M059J (cell line): Measurements from ENCODE around the gene RRBP1. TPM values are rescaled to one million over a fixed set of nuclear protein-coding genes. Genes with fewer than 3 reads are reported as not detected.

Source experiments
- DNase-seq: peaks from one replicate; pipeline ENCODE4 v3.0.0-alpha.2; 2012; ENCODE audit warnings: low read depth
- total RNA-seq: library from RNA; depleted of rRNA; stranded (reverse); fragments of >200 nt; shearing (Covaris generic); gene quantifications from 2 replicates; pipeline ENCODE4 v1.2.3, GENCODE V29; 2014

Gene RRBP1
- total RNA-seq, 1 experiment from 2014 or later: 253 TPM

DNA sequence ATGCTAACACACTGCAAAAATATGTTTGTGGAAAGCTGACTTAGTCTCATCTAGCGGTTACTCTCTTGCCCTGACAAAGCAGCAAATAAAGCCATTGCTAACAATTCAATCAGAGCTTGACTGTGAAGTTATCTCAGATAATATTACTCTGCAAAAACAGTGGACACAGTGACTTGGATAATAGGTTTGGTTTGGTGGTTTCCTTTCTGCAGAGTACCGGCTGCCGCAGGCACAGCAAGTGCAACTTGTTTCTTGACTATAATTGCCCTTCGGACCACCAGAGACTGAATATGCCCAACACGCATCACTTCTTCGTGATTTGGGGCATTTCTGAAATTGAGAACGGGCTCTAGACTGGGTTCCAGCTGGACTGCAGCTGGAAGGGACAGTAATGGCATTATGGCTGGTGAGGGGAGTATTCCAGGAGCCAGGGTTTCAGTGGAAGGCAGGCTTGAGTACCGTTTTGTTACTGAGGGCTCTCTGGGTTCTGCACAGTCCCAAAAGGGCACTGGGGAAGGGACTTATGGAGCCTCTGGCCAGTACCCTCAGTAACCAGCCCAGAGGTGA, 72.1 kb downstream of the RRBP1 start:
- no peak for DNase-seq

GRCh38 chr20:17608701-17609497, 73.1 kb downstream of the RRBP1 start:
- DNase-seq: no peak

DNA sequence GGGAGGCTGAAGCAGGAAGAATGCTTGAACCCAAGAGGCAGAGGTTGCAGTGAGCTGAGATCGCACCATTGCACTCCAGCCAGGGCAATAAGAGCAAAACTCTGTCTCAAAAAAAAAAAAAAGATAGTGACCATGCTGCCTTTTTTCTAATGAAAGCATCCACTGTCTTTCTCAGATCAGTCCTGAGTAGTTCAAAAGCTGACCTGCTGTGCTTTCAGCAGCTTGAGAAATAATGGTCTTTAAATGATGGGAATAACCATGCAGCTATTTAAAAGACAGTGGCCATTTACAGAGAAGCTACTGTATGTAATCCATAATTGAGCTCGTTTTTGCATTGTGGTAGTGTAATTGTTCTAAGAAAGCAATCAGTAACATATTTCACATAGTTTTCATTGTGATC, 76.0 kb downstream of the RRBP1 start:
- no peak for DNase-seq

GRCh38 chr20:17605131-17605660, 76.8 kb downstream of the RRBP1 start:
- no peak for DNase-seq

- DNase-seq: no peak
These were observed 79.5 kb downstream of the RRBP1 start for GRCh38 chr20:17602493-17602892.

DNA sequence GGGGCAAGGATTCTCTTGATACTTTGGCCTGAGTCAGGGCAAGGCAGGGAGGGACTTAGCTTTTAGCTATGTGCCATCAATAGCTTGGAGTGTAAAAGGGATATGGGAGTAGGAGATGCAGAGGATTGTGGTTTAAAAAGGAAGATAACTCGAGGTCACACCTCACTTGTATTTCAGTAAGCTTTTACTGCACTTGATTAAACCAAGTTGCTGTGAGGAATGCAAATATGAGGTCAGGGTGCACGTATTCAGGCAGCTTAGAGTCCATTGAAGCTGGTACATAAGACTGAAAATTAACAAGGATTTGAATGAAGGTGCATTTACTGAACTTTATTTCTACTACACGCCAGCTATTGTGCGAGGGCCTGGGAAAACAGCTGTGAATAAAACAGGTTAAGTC, 80.1 kb downstream of the RRBP1 start:
- DNase-seq: no peak

DNA sequence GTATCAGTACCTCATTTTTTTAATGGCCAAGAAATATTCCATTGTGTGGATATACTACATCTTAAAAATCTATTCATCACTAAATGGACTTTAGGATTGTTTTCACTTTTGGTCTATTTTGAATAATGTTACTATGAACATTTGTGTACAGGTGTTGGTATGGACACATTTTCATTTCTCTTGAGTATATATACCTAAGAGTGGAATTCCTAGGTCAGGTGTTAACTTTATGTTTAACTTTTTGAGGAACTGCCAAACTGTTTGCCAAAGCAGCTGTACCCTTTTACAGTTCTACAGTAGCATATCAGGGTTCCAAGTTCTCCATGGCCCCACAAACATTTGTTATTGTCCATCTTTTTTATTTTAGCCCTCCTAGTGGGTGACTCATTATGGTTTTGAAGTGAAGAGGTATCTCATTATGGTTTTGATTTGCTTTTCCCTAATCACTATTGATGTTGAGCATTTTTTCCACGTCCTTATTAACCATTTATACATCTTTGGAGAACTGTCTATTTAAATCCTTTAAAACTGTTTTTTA, 84.0 kb downstream of the RRBP1 start:
- DNase-seq: no peak

- no peak for DNase-seq
These were observed 86.2 kb downstream of the RRBP1 start for GRCh38 chr20:17595856-17596255.

DNA sequence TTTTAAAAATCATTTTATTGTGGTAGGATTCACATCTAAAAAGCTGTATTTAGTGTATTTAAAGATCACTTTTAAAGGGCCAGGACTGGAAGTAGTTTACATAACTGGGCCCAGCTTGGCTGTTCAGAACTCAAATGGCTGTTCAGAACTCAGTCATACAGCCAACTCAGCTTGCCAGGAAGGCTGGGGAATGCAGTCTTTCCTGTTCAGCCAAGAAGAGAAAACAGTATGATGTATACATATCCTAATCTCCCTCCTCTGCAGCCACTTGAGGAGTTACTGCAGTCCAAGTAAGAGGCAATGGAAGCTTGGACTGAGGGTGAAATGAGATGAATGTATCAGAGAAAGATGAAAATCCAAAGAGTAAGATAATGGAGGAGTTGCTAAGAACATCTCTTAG, 87.6 kb downstream of the RRBP1 start:
- no peak for DNase-seq

- DNase-seq: no peak
These were observed 88.1 kb downstream of the RRBP1 start for GRCh38 chr20:17593902-17594301.

GRCh38 chr20:17590245-17590644, 91.8 kb downstream of the RRBP1 start:
- no peak for DNase-seq

DNA sequence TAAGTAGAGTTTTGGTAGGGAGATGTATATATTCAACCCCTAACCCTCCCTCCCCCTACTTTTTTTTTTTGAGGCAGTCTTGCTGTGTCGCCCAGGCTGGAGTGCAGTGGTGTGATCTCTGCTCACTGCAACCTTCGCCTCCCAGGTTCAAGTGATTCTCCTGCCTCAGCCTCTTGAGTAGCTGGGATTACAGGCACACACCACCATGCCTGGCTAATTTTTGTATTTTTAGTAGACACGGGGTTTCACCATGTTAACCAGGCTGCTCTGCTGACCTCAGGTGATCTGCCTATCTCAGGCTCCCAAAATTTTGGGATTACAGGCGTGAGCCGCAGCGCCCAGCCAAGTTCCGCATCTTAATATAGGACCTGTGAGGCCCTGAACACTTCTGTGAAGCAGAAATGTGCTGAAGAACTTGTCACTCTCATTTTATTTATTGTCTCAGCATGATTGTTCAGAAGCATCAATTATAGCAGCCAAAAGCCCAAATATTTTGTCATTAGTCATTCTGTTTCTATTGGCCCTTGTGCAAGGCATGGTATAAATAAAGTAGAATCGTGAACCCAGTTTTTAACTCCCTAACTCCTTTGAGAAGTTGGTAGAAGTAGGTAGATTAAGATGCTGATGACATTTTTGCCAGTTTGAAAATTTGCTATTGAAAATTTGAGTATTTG, 92.7 kb downstream of the RRBP1 start:
- DNase-seq: no peak

DNA sequence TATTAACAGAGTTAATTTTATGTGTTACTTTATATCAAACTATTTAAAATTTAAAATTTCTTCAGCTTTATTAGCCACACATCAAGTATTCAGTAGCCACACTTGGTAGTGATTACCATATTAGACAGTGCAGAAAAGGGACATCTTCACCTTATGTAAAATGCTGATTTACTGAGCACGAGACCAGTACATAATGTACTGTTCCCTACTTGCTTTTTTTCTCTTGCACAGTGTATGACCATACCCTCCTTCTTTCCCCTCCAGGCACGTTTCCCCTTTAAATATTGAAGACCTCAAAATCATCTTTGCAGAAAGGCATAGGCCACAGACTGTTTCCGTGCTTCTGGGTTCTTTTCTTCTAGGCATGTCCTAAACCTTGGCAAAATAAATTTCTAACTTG, 94.2 kb downstream of the RRBP1 start:
- DNase-seq: no peak

- no peak for DNase-seq
These were observed 94.9 kb downstream of the RRBP1 start for GRCh38 chr20:17587148-17587547.

DNA sequence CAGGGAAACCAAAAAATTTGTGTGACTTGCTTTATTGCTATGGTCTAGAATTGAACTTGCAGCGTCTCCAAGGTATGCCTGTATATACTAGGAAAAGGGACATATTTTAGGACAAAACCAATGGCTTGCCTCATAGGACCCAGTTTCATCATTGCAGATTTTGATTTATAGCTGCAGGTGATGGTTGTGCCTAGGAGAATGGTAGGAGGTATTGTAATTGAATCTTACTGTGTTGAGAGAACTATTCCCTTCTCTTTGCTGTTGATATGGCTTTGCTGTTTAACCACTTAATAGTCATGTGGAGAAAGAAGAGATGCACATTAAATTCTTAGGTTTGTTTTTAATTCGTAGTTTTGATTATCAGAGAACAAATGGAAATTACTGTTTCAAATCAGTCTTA, 95.8 kb downstream of the RRBP1 start:
- DNase-seq: no peak

DNA sequence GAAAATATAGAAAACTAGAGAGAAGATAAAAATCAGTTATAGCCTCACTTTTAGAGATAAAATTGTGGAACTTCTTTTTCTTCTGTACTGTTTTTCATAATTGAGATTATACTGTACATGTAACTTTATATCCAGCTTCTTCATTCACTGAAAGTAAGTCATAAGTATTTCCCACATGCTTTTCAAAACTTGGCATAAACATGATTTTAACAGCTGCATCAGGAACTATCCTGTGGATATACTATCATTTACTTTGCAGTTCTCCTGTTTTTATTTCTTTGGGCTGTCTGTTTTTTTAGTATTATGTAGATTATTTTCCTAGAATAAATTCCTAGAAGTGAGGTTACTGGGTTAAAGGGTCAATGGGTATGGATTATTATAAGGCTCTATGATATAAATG, 97.4 kb downstream of the RRBP1 start:
- DNase-seq: no peak

DNA sequence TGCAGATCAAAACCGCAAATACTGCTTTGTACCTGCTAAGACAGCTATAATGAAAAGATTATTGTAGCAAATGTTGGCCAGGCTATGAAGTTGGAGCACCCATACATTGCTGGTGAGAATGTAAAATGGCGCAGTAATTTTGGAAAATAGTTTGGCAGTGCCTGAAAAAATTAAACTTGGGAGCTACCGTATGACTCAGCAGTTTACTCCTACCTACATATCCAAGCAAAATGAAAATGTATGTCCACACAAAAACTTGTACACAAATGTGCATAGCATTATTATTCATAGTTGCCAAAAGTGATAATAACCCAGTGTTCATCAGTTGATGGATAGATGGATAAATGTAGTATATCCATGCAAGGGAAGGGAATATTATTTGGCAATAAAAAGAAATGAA, 98.9 kb downstream of the RRBP1 start:
- DNase-seq: no peak

GRCh38 chr20:17580895-17581294, 101.1 kb downstream of the RRBP1 start:
- no peak for DNase-seq

DNA sequence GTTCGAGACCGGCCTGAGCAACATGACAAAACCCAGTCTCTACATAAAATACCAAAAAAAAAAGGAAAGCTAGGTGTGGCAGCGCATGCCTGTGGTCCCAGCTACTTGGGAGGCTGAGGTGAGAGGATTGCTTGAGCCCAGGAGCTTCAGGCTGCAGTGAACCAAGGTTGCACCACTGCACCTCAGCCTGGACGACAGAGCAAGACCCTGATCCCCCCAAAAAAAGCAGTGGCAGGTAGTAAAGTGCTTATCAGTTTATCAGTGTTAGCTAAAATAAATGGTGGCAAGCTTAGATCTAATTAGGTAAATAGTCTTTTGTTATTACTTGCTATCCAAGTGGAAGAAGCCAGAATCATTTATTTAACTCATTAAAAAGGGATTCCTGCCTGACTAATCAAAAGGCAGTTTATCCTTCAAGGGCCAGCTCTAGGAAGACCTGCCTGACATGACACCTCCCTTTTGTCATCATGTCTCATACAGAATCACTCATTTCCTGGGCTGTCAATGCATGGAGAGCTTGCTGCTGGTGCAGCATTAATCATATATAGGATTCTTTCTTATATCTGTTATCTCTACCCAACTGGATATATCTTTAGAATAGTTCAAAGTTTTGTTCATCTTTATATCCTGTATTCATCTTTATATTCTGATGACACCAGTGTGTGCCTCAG, 102.5 kb downstream of the RRBP1 start:
- peak; percentile 56 for DNase-seq

- no peak for DNase-seq
These were observed 105.8 kb downstream of the RRBP1 start for GRCh38 chr20:17576215-17576614.

GRCh38 chr20:17573463-17573862, 108.6 kb downstream of the RRBP1 start:
- no peak for DNase-seq

GRCh38 chr20:17572034-17572638, 109.9 kb downstream of the RRBP1 start:
- DNase-seq: no peak
